GM21825 (cell line): Measurements from ENCODE around the gene EGFL7.

Source experiments
- ATAC-seq: cut with Tn5 transposase; IDR thresholded peaks from one replicate; pipeline ENCODE4 v1.9.1; 2021; ENCODE audit warnings: mild to moderate bottlenecking, moderate library complexity; ENCODE audit not compliant: unreplicated experiment

EGFL7 gene

GRCh38 chr9:136713550-136713949, 50.8 kb downstream of the EGFL7 start:
- ATAC-seq: no peak

GRCh38 chr9:136714096-136714892, 51.6 kb downstream of the EGFL7 start:
- ATAC-seq: no peak

GRCh38 chr9:136714893-136715274, 52.2 kb downstream of the EGFL7 start:
- ATAC-seq: no peak

- no peak for ATAC-seq
These were observed 54.7 kb downstream of the EGFL7 start for GRCh38 chr9:136717399-136717798.

- no peak for ATAC-seq
These were observed 55.9 kb downstream of the EGFL7 start for GRCh38 chr9:136718345-136719194.

- ATAC-seq: no peak
These were observed 56.6 kb downstream of the EGFL7 start for GRCh38 chr9:136719195-136719880.

GRCh38 chr9:136720251-136720897, 57.7 kb downstream of the EGFL7 start:
- ATAC-seq: no peak

- no peak for ATAC-seq
These were observed 58.2 kb downstream of the EGFL7 start for GRCh38 chr9:136720898-136721338.

- ATAC-seq: no peak
These were observed 58.8 kb downstream of the EGFL7 start for GRCh38 chr9:136721339-136722092.
